ENCODE measurements around the gene MAGI3. TPM values are rescaled to one million over a fixed set of nuclear protein-coding genes. Genes with fewer than 3 reads are reported as not detected.
A peak's percentile ranks its signal among the peaks of the same experiment; 100 is the strongest.

Gene MAGI3
- total RNA-seq, 1 donor from 2014 or later: 6.3 TPM

- Histone ChIP-seq H3K27me3 (ENCODE audit: control insufficient read depth, insufficient read depth, low read length) (no peaks in the 10 kb centered on the region), H3K36me3 (ENCODE audit: control insufficient read depth, insufficient read depth, low read length) (no peaks in the 10 kb centered on the region), H3K4me3 (ENCODE audit: low read depth, low read length) (no peak overlapping the region)
- FAIRE-seq (no peak), DNase-seq (ENCODE audit: low read depth) (peak; percentile 4)
- TF ChIP-seq CTCF (IDR thresholded peaks at IDR 0.05; ENCODE audit: insufficient read depth, low read length, severe bottlenecking): peak; percentile 35
These were observed 98.4 kb downstream of the MAGI3 start for GRCh38 chr1:113488576-113489177.

- TF ChIP-seq CTCF (IDR thresholded peaks at IDR 0.05; ENCODE audit: insufficient read depth, low read length, severe bottlenecking): no peak
- DNase-seq (ENCODE audit: low read depth): no peak
- no peak for FAIRE-seq
- Histone ChIP-seq H3K27me3 (ENCODE audit: control insufficient read depth, insufficient read depth, low read length) (no peaks in the 10 kb centered on the region), H3K4me3 (ENCODE audit: low read depth, low read length) (no peak overlapping the region), H3K36me3 (ENCODE audit: control insufficient read depth, insufficient read depth, low read length) (no peaks in the 10 kb centered on the region)
These were observed 100.1 kb downstream of the MAGI3 start for GRCh38 chr1:113490384-113490783.

GRCh38 chr1:113493533-113493932 is 103.2 kb downstream of the MAGI3 start:
- no peak for DNase-seq (ENCODE audit: low read depth)
- TF ChIP-seq CTCF (IDR thresholded peaks at IDR 0.05; ENCODE audit: insufficient read depth, low read length, severe bottlenecking): no peak
- no peaks in the 10 kb centered on the region for H3K27me3 ChIP-seq (ENCODE audit: control insufficient read depth, insufficient read depth, low read length)
- no peak for FAIRE-seq
- H3K4me3 ChIP-seq (ENCODE audit: low read depth, low read length): no peak overlapping the region
- no peaks in the 10 kb centered on the region for H3K36me3 ChIP-seq (ENCODE audit: control insufficient read depth, insufficient read depth, low read length)

- H3K36me3 ChIP-seq (ENCODE audit: control insufficient read depth, insufficient read depth, low read length): no peaks in the 10 kb centered on the region
- H3K27me3 ChIP-seq (ENCODE audit: control insufficient read depth, insufficient read depth, low read length): no peaks in the 10 kb centered on the region
- DNase-seq (ENCODE audit: low read depth) (no peak), FAIRE-seq (no peak)
- TF ChIP-seq CTCF (IDR thresholded peaks at IDR 0.05; ENCODE audit: insufficient read depth, low read length, severe bottlenecking): no peak
- H3K4me3 ChIP-seq (ENCODE audit: low read depth, low read length): no peak overlapping the region
These were observed 115.0 kb downstream of the MAGI3 start for GRCh38 chr1:113505357-113505756.

- no peak for TF ChIP-seq CTCF (IDR thresholded peaks at IDR 0.05; ENCODE audit: insufficient read depth, low read length, severe bottlenecking)
- H3K4me3 ChIP-seq (ENCODE audit: low read depth, low read length): no peak overlapping the region
- DNase-seq (ENCODE audit: low read depth) (no peak), FAIRE-seq (no peak)
- H3K27me3 ChIP-seq (ENCODE audit: control insufficient read depth, insufficient read depth, low read length): no peaks in the 10 kb centered on the region
- no peaks in the 10 kb centered on the region for H3K36me3 ChIP-seq (ENCODE audit: control insufficient read depth, insufficient read depth, low read length)
These were observed 117.4 kb downstream of the MAGI3 start for GRCh38 chr1:113507552-113508214.

Data from bronchial epithelial cell (primary cell).